Astrocyte (in vitro differentiated cells and primary cell): Measurements from ENCODE around the gene ASH1L. TPM values are rescaled to one million over a fixed set of nuclear protein-coding genes. Genes with fewer than 3 reads are reported as not detected.
A peak's percentile ranks its signal among the peaks of the same experiment; 100 is the strongest.

Experiments
- DNase-seq: peaks from one replicate; pipeline ENCODE4 v3.0.0-alpha.2; 2010; ENCODE audit warnings: low read depth
- FAIRE-seq: peaks from 2 replicates; lab custom pipeline; 2011; peaks lifted over from hg19 to GRCh38; lab: Jason Lieb, UNC
- H2AFZ ChIP-seq: 2 replicates; pipeline ENCODE4 v1.6.0; 2012; ENCODE audit warnings: low read depth, low read length, inconsistent platforms
- H3K27ac ChIP-seq: 2 replicates; pipeline ENCODE4 v1.5.1; 2011; ENCODE audit warnings: low read depth, low read length, inconsistent platforms
- H3K27me3 ChIP-seq: 2 replicates; pipeline ENCODE4 v1.6.0; 2011; ENCODE audit warnings: low read length, inconsistent platforms; ENCODE audit not compliant: insufficient read depth
- H3K36me3 ChIP-seq: 2 replicates; pipeline ENCODE4 v1.5.1; 2011; ENCODE audit warnings: low read length, inconsistent platforms; ENCODE audit not compliant: insufficient read depth
- H3K4me1 ChIP-seq: 2 replicates; pipeline ENCODE4 v1.5.1; 2011; ENCODE audit warnings: low read length, inconsistent platforms; ENCODE audit not compliant: insufficient read depth
- H3K4me2 ChIP-seq: 2 replicates; pipeline ENCODE4 v1.6.0; 2012; ENCODE audit warnings: low read length, inconsistent platforms
- H3K4me3 ChIP-seq: 2 replicates; pipeline ENCODE4 v1.5.1; 2011; ENCODE audit warnings: low read depth, mild to moderate bottlenecking, low read length, inconsistent platforms; ENCODE audit not compliant: insufficient read depth
- H3K79me2 ChIP-seq: 2 replicates; pipeline ENCODE4 v1.6.0; 2012; ENCODE audit warnings: mild to moderate bottlenecking, low read length, inconsistent platforms; ENCODE audit not compliant: insufficient read depth
- H3K9ac ChIP-seq: 2 replicates; pipeline ENCODE4 v1.6.0; 2012; ENCODE audit warnings: mild to moderate bottlenecking, low read length, inconsistent platforms
- H3K9me3 ChIP-seq: 2 replicates; pipeline ENCODE4 v1.5.1; 2012; ENCODE audit warnings: low read depth, mild to moderate bottlenecking, low read length, inconsistent platforms; ENCODE audit not compliant: insufficient read depth
- H4K20me1 ChIP-seq: 2 replicates; pipeline ENCODE4 v1.6.0; 2012; ENCODE audit warnings: low read length, inconsistent platforms; ENCODE audit not compliant: insufficient read depth
- H3K27ac Mint-ChIP-seq: one replicate; pipeline ENCODE4 v1.8.0; 2021; ENCODE audit warnings: mild to moderate bottlenecking, mixed read lengths; ENCODE audit not compliant: unreplicated experiment
- H3K27me3 Mint-ChIP-seq: one replicate; pipeline ENCODE4 v1.8.0; 2021; ENCODE audit warnings: low read depth, mixed read lengths; ENCODE audit not compliant: unreplicated experiment
- H3K36me3 Mint-ChIP-seq: one replicate; pipeline ENCODE4 v1.8.0; 2021; ENCODE audit warnings: low read depth, mixed read lengths; ENCODE audit not compliant: unreplicated experiment
- H3K4me1 Mint-ChIP-seq: one replicate; pipeline ENCODE4 v1.8.0; 2021; ENCODE audit warnings: low read depth, mixed read lengths; ENCODE audit not compliant: unreplicated experiment
- H3K4me3 Mint-ChIP-seq: one replicate; pipeline ENCODE4 v1.8.0; 2021; ENCODE audit warnings: mild to moderate bottlenecking, moderate library complexity, mixed read lengths; ENCODE audit not compliant: unreplicated experiment
- H3K9me3 Mint-ChIP-seq: one replicate; pipeline ENCODE4 v1.8.0; 2021; ENCODE audit warnings: mild to moderate bottlenecking, mixed read lengths; ENCODE audit not compliant: unreplicated experiment
- EZH2 ChIP-seq: IDR thresholded peaks from 2 replicates; pipeline ENCODE4 v1.6.1; 2012; ENCODE audit warnings: mild to moderate bottlenecking, low read length, inconsistent platforms; ENCODE audit not compliant: insufficient read depth
- total RNA-seq: library from RNA; stranded (reverse); gene quantifications from 2 replicates; pipeline ENCODE4 v1.2.1, GENCODE V29; 2021
- TF ChIP-seq, protein P1 (sequence below): IDR thresholded peaks from 2 replicates; pipeline ENCODE4 v1.5.1; 2011; ENCODE audit warnings: low read depth, mild to moderate bottlenecking, inconsistent platforms, low read length, moderate library complexity; ENCODE audit not compliant: insufficient read depth

ASH1L gene
- total RNA-seq, 1 donor from 2014 or later, result 31.1 TPM

DNA sequence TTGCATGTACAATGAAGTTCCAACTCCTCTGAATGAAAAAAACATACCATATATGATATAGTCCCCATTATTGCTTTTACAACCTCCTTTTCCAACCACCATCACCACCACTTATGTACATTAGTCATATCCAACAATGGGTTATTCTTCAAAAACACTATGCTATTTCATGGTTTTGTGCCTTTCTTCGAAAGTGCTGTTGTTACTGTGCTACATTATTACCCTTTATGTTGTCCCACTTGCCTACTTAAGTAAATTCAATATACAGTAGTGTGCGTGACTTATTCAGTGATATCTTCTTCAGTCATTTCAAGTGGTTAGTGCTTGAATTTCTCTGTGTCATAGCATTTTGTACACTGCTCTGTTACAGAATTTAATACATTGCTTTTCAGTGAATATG lies 105.3 kb downstream of the ASH1L start:
- H3K27ac ChIP-seq, result no peak overlapping the region
- no peaks in the 10 kb centered on the region for H3K9me3 Mint-ChIP-seq
- TF ChIP-seq EZH2, result no peak
- TF ChIP-seq, protein P1, sequence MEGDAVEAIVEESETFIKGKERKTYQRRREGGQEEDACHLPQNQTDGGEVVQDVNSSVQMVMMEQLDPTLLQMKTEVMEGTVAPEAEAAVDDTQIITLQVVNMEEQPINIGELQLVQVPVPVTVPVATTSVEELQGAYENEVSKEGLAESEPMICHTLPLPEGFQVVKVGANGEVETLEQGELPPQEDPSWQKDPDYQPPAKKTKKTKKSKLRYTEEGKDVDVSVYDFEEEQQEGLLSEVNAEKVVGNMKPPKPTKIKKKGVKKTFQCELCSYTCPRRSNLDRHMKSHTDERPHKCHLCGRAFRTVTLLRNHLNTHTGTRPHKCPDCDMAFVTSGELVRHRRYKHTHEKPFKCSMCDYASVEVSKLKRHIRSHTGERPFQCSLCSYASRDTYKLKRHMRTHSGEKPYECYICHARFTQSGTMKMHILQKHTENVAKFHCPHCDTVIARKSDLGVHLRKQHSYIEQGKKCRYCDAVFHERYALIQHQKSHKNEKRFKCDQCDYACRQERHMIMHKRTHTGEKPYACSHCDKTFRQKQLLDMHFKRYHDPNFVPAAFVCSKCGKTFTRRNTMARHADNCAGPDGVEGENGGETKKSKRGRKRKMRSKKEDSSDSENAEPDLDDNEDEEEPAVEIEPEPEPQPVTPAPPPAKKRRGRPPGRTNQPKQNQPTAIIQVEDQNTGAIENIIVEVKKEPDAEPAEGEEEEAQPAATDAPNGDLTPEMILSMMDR, result no peak
- H3K36me3 ChIP-seq, result peaks cover 7% of the 10 kb centered on the region
- no peak overlapping the region for H3K9ac ChIP-seq
- H3K4me1 Mint-ChIP-seq, result peaks cover 11% of the 10 kb centered on the region
- no peak overlapping the region for H3K4me3 Mint-ChIP-seq
- H3K4me1 ChIP-seq, result peaks cover 17% of the 10 kb centered on the region
- H3K36me3 Mint-ChIP-seq, result peaks cover 9% of the 10 kb centered on the region
- FAIRE-seq (no peak), DNase-seq (no peak)
- H3K79me2 ChIP-seq, result peaks cover 7% of the 10 kb centered on the region
- no peak overlapping the region for H3K4me2 ChIP-seq
- H3K27me3 ChIP-seq, result no peaks in the 10 kb centered on the region
- no peak overlapping the region for H2AFZ ChIP-seq
- H4K20me1 ChIP-seq, result no peaks in the 10 kb centered on the region
- no peak overlapping the region for H3K4me3 ChIP-seq
- H3K27ac Mint-ChIP-seq, result no peak overlapping the region
- H3K27me3 Mint-ChIP-seq, result no peaks in the 10 kb centered on the region
- no peaks in the 10 kb centered on the region for H3K9me3 ChIP-seq

DNA sequence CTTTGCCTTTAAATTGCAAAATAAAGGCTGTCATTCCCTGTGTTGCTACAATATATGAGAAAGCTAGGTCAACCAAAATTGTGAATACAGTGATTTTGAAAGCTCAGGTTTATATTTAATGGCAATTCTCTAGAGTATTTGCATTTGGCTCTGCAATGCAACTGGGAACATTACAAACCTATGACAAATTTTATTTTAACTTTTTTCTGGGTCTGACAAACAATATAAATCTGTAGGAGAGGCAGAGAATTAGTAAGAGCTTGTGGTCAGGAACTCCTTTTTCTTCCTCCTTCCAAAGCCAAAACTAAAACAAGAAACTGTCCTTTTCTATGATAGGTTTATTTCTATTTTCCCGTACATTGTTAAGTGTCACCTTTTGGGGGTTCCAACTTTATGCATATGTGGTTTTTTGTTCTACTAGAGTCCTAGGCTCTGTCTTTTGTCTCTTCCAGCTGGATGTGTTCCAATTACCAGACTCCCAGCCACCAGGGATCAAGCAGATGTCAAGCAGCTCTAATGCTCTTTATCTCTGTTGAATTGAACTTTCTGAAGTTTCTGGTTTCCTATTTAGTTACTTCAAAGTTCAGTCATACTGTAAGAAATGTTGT lies 106.9 kb downstream of the ASH1L start:
- TF ChIP-seq, protein P1, result no peak
- TF ChIP-seq EZH2, result no peak
- no peaks in the 10 kb centered on the region for H3K9me3 ChIP-seq
- FAIRE-seq (no peak), DNase-seq (peak; percentile 64)
- Mint-ChIP-seq H3K27me3 (no peaks in the 10 kb centered on the region), H3K27ac (peak overlapping the region; percentile 15), H3K4me3 (no peak overlapping the region), H3K36me3 (peaks cover 5% of the 10 kb centered on the region), H3K4me1 (peaks cover 11% of the 10 kb centered on the region), H3K9me3 (no peaks in the 10 kb centered on the region)
- no peaks in the 10 kb centered on the region for H3K27me3 ChIP-seq
- no peak overlapping the region for H2AFZ ChIP-seq
- peaks cover 5% of the 10 kb centered on the region for H3K36me3 ChIP-seq
- no peaks in the 10 kb centered on the region for H4K20me1 ChIP-seq
- peaks cover 17% of the 10 kb centered on the region for H3K4me1 ChIP-seq
- no peak overlapping the region for H3K4me3 ChIP-seq
- peak overlapping the region; percentile 11 for H3K4me2 ChIP-seq
- H3K79me2 ChIP-seq, result peaks cover 3% of the 10 kb centered on the region
- no peak overlapping the region for H3K27ac ChIP-seq
- no peak overlapping the region for H3K9ac ChIP-seq

DNA sequence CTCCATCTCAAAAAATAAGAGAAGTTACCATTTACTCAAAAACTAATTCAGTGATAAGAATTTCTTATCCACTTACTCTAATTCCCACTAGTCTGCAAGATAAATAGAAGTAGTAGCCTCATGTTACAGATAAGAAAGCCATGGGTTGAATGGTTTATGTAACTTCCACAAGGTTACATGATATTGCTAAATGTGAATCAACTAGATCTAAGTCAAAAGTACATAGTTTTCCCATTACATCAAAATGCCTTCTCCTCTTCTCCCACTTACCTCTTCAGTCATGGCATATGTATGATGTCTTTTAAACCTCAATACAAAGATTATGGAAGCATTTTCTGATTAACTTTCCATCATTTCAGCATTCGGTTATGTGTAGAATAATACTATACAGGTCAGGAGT lies 108.5 kb downstream of the ASH1L start:
- Mint-ChIP-seq H3K27me3 (no peaks in the 10 kb centered on the region), H3K36me3 (peaks cover 4% of the 10 kb centered on the region), H3K4me1 (peaks cover 11% of the 10 kb centered on the region), H3K9me3 (no peaks in the 10 kb centered on the region), H3K27ac (no peak overlapping the region), H3K4me3 (no peak overlapping the region)
- no peak overlapping the region for H3K4me3 ChIP-seq
- DNase-seq (peak; percentile 86), FAIRE-seq (no peak)
- no peak for TF ChIP-seq EZH2
- TF ChIP-seq, protein P1, result no peak
- no peak overlapping the region for H3K9ac ChIP-seq
- no peaks in the 10 kb centered on the region for H3K27me3 ChIP-seq
- no peak overlapping the region for H2AFZ ChIP-seq
- no peak overlapping the region for H3K27ac ChIP-seq
- peaks cover 3% of the 10 kb centered on the region for H3K79me2 ChIP-seq
- H3K4me1 ChIP-seq, result peaks cover 17% of the 10 kb centered on the region
- no peaks in the 10 kb centered on the region for H4K20me1 ChIP-seq
- H3K36me3 ChIP-seq, result peaks cover 10% of the 10 kb centered on the region
- no peaks in the 10 kb centered on the region for H3K9me3 ChIP-seq
- no peak overlapping the region for H3K4me2 ChIP-seq
